Amniotic stem cell (primary cell): ENCODE data around the gene VPS52.
"Not testable (repeated sequence)": the region's sequence is repeated elsewhere in the genome, so short reads cannot be mapped to it uniquely, and the experiment has no call there.

Experiments
- DNase-seq: peaks from one replicate; lab custom pipeline; 2025; lab: John Stamatoyannopoulos, UW

The VPS52 gene

DNA sequence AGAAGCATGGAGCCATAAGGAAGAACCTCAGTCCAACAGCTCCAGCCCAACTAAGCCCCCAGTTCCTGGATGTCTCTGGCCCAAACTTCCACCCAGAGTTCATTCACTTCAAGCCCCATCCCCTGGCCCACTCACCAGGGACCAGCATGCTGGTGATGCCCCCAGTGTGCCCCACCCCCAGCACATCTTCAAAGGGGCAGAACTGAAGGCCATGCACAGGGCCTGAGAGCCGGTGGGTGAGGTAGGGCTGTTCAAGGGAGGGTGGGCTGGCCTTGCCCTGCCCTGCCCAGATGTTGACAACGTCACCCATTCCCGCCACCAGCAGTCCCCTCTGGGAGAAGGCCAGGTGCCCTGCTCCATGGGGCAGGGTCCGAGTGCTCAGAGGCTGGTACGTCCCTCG is 8.9 kb upstream of the VPS52 start:
- DNase-seq, result no peak

DNA sequence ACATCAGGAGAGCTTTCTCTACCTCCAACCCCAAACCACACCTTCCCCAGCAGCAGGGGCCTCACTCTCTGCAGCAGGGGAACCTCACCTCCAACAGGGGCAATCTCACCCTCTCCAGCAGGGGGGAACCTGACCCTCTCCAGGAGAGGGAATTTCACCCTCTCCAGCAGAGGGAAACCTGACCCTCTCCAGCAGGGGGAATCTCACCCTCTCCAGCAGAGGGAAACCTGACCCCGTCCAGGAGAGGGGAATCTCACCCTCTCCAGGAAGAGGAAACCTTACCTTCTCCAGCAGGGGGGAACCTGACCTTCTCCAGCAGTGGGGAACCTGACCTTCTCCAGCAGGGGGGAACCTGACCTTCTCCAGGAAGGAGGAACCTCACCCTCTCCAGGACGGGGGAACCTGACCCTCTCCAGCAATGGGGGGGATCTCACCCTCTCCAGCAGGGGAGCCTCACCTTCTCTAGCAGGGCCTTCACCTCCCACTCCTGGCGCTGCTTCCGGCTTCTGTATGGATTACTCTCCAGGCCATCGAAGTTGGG is 8.4 kb upstream of the VPS52 start:
- no peak for DNase-seq

DNA sequence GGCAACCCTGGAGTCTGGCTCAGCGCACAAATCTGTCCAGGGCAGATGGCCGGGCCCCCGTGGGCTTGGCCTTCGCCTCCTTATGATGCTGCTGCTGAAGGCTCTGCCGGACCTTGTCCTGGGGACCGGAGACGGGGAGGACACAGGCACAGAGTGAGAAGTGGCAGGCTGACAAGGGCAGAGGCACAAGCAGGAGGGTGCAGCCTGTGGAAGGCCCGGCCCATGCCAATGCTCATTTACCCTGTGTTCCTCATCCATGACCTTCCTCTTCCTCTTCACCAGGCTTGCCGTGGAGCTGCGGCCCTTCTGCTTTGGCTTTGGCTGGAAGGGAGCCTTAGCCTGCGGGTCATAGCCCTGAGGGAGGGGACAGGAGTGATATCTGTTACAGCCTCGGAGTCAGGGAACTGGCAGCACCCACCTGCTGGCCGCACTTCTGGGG is 7.6 kb upstream of the VPS52 start:
- DNase-seq, result no peak

DNA sequence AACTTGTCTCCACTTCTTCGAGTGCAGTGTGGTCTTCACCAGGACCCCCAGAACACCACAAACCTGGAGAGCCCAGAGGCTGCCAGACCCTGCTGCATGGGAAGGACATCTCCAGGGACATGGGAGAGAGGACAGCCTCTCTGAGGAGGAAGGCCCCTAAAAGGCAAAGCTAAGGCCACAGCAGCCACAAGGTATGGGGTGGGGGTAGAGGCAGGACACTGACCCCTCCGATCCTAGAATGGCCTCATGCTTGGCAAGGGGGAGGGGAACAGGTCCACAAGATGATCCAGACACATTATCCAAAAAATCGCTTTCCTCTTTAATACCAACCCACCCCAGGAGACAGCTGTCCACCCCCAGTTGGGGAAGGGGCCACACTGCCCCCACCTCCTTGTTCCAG is 7.1 kb upstream of the VPS52 start:
- no peak for DNase-seq

DNA sequence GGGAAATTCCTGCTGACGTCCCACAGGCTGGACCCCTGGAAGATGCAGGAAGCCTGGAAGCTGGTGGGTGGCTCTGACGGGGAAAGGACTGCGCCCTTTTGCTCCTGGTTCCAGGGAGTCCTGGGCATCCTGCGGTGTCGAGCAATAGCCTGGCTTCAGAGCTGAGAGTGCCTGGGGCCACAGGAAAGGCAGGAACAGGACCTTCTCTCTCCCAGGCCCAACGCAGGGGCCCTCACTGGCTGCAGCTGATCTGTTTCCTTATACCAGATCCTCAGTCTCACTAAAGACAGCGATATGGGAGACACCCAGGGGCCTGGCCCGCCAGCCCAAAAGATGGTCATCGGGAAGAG is 6.7 kb upstream of the VPS52 start:
- DNase-seq, result no peak

DNA sequence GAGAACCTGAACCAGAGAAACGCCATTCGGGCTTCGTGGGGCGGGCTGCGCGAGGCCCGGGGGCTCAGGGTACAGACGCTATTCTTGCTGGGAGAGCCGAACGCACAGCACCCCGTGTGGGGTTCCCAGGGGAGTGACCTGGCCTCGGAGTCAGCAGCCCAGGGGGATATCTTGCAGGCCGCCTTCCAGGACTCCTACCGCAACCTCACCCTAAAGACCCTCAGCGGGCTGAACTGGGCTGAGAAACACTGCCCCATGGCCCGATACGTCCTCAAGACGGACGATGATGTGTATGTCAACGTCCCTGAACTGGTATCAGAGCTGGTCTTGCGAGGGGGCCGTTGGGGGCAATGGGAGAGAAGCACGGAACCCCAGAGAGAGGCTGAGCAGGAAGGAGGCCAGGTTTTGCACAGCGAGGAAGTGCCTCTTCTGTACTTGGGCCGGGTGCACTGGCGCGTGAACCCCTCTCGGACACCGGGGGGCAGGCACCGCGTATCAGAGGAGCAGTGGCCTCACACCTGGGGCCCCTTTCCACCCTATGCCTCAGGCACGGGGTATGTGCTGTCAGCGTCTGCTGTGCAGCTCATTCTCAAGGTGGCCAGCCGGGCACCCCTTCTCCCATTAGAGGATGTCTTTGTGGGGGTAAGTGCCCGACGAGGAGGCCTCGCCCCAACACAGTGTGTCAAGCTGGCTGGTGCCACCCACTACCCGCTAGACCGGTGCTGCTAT is 6.2 kb upstream of the VPS52 start:
- no peak for DNase-seq

DNA sequence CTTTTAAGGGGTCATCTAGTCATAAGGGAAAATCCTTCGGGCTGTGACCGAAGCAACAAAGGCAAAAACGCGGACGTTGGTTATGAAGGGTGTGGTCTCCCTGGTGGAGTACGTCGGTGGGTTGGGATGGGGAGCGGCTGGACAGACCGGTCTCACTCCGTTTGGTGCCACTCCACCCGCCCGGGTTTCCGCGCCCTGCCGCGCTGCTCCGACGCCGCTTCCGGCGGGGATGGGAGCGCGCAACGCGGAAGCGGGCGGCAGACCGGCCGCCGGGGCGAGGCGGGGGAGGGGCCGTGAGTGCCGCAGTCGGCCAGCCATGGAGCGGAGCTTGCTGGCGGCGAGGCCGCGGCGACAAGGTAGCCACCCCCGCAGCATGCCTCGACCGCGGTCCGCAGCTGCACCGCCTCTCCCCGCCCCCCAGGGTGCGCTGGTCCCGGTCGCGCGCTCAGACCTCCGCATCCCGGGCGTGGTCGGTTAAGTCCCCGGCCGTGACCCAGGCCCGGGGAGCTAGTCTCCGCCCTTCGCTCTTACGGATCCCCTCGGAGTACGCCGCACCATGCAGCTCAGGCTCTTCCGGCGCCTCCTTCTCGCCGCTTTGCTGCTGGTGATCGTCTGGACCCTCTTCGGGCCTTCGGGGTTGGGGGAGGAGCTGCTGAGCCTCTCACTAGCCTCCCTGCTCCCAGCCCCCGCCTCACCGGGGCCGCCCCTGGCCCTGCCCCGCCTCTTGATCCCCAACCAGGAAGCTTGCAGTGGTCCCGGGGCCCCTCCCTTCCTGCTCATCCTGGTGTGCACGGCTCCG is 5.4 kb upstream of the VPS52 start, which contains the start of gene B3GALT4:
B3GALT4 (plus strand) TSS at position 260 of the 799 bp plus-strand sequence; CDS start at position 557, 297 bp downstream.
- peak; percentile 46 for DNase-seq

DNA sequence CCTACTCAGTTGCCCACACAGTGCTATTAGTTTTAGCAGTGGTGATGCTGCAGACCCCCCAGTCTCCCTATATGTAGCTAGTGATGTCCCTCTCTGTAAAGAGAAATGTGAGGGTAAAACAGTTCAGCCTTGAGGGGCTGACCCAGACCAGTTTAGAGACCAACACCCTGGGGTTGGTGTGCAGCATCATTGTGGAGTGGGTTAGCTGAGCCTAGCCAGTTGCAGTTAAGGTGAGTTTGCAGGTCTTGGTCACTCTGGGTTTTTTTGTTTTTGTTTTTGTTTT is 4.8 kb upstream of the VPS52 start:
- DNase-seq, result no peak

DNA sequence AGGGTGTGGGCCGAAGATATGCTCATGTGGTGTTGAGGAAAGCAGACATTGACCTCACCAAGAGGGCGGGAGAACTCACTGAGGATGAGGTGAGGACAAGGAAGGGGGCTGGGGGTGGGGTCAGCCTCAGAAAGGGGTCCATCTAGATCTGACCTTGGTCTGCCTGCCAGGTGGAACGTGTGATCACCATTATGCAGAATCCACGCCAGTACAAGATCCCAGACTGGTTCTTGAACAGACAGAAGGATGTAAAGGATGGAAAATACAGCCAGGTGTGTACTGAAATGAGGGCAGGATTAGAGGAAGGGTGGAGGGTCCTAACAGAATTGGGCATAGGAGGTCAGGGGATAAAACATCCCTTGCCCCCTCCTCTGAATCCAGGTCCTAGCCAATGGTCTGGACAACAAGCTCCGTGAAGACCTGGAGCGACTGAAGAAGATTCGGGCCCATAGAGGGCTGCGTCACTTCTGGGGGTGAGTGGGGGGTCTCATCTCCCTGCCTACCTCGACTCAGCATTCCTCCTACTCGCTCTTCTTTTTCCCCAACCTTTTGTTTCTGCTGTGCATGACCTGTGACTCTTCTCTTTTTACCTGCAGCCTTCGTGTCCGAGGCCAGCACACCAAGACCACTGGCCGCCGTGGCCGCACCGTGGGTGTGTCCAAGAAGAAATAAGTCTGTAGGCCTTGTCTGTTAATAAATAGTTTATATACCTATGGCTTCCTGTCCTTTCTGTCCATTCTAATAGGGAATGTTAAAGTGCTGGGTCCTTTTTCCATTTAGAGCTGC is 4.3 kb upstream of the VPS52 start:
- DNase-seq, result not testable (repeated sequence)

DNA sequence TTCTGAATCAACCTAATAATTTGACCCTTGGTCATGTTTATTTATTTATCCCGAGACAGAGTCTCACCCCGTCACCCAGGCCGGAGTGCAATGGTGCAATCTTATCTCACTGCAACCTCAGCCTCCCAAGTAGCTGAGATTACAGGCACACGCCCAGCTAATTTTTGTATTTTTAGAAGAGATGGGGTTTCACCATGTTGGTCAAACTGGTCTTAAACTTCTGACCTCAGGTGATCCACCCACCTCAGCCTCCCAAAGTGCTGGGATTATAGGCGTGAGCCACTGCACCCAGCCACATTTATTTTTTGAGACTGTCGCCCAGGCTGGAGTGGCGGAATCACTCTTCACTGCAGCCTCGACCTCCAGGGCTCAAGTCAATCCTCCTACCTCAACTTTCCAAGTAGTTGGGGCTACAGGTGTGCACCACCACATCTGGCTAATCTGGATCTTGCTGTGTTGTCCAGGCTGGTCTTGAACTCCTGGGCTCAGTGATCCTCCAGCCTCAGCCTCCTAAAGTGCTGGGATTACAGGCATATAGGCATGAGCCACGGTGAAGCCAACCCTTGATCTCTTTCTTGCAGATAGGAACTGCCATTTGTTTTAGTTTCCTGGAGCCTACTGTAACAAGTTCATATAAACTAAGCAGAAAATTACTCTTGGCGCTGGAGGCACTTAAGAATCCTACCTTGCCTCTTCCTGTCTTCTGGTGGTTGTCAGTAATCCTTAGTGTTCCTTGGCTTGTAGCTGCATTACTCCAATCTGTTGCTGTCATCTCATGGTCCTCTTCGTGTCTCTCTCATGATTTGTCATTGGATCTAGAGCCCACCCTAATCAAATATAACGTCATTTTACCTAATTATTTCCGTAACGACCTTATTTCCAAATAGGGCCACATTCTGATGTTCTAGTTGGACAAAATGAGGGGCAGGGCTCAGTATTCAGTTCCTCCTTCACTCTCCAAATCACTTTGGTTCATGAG is 2.5 kb upstream of the VPS52 start:
- DNase-seq, result no peak

DNA sequence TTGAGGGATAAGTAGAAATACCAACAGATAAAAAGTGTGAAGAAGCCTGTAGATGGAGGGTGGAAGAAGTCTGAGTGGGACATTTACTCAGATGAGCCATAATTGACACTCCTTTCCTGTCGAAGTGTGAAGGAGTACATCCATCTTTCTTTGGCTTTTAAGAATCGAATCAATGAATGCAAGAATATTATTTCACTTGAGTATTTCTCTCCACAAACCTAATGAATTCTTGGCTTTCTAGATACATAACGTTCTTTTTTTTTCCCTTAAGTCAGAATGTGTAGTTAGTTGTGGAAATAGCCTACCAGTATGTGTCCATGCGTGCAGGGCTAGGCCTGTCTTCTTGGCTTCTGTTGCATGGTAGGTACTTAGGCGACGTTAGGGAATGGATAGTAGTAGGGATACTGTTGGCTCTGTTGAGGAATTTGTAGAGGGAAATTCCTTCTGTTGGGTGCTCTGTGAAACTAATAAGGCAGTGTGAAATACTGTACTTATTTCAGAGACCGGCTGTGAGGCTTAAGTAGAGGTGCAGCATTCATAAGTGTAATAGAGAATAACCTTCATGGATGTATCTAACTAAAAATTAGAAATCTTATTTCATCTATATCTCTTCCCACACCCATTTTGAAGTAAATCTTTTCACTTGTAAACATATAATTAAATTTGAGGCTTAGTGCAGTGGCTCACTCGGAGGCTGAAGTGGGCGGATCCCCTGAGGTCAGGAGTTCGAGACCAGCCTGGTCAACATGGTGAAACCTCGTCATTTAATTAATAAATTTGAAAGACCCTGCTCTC is 1.6 kb upstream of the VPS52 start:
- no peak for DNase-seq

DNA sequence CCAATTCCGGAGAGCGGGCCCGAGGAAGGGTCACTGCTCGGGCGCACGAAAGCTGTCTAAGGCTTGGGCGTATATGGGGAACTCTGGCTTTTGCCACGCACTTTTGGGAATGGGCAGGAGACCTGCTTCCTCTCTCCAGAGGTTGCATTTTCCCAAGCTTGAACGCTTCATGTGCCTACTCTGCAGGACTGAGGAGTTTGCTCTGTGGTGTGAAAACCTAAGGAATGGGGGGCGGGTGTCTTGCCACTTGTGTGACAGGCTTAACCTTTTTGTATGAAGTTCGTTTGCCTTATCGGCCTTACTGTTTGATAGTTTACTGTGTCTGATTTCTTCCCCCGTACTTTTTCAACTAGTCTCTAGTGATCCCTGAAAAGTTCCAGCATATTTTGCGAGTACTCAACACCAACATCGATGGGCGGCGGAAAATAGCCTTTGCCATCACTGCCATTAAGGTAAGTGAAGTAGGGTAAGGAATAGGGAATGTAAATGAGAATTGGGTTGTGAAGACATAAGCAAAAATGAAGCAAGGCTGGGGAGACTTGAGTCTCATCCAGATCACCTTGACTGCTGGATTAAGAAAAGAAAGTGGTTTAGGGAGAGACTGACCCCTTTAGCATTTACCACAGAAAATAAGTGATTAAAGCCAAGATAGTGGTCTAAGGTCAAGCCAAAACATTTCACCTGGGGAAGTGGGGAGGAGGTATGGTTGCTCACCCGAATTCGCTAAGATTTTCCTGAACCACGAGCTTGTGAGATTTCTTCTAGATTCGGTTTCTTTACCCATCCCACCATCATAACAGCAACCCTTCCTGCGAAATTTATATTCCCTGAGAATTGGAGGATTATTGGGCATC is 826 bp upstream of the VPS52 start:
- no peak for DNase-seq

DNA sequence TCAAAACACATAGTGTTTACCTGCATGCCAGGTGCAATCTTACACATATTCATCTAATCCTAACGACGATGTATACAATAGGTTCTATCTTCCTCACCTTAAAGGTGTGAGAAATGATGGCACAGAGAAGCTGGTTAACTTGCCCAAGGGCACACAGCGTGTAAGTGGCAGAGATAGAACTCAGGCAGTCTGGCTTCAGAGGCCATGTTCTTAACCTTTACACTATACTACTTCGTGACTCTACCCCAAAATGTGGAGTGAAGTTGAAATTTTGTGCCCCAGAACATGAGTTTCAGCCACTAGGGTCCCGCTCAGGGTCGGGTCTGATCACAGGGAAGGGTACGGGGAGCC is 584 bp downstream of the VPS52 start:
- DNase-seq, result no peak

DNA sequence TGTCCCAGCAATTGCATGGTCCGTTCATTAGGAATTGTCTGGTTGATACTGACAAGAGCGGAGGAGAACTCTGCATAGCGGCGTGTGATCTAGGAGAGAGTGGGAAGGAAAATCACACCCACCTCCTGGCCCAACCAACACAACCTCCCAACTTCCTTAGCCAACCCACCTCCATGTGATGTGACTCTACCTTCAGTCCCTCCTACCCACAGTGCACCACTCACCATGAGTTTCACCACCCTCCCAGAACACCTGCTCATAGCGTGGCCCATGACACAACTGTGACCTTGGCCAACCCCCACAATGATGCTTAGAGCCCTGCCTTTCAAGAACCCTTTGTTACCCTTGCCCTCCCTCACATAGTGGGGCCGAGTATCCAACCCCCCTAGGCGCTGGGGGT is 7.7 kb downstream of the VPS52 start:
- DNase-seq, result no peak

DNA sequence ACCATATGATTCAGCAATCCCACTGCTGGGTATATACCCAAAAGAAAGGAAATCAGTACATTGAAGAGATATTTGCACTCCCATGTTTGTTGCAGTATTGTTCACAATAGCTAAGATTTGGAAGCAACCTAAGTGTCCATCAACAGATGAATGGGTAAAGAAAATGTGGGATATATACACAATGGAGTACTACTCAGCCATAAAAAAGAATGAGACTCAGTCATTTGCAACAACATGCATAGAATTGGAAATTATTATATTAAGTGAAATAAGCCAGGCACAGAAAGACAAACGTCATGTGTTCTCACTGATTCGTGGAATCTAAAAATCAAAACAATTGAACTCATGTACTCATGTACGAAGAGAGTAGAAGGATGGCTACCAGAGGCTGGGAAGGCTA is 9.2 kb downstream of the VPS52 start:
- not testable (repeated sequence) for DNase-seq

DNA sequence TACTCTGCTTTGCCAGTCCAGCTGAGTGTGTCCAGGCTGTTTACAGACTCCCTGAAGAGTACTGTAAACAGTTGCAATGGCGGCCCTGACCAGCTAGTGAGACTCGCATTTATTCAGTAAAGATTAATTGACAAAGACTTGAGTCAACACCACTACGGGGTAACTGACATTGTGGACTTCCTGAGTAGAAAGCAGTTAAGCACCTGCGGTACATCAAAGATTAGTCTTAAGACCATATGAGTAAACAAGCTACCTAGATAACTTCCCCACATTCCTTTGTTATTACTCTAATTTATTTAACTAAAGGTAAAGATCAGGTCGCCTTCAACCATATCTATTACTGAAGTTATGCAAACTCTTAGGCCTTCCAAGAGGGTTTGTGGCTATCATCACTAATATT is 12.6 kb downstream of the VPS52 start:
- DNase-seq, result no peak

DNA sequence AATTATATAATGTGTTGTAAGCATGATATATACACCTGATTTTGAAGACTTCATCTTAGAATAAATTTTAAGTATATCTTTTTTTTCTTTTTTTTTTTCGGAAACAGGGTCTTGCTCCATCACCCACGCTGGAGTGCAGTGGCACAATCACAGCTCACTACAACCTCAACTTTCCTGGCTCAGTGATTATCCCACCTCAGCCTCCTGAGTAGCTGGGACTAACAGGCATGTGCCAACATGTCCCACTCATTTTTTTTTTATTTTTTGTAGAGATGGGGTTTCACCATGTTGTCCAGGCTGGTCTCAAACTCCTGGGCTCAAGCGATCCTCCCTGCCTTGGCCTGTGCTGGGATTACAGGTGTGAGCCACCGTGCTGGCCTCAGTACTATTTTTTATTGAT is 17.1 kb downstream of the VPS52 start:
- no peak for DNase-seq

DNA sequence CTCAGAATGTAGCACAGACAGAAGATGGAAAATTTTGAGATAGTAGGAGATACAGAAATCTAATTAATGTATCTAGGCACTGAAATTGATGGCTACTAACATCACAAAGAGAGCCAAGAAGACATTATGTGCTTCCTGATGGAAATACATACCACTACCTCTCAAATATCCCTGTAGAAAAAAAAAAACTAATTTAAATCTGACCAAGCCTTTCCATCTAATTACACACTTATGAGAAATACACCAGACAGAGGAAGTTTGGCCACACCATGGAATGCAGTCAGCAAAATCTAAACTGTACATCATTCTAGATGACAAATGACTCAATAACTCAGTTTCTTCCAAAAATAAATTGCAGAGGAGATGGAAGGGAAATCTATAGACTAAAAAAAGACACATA is 18.9 kb downstream of the VPS52 start:
- no peak for DNase-seq

DNA sequence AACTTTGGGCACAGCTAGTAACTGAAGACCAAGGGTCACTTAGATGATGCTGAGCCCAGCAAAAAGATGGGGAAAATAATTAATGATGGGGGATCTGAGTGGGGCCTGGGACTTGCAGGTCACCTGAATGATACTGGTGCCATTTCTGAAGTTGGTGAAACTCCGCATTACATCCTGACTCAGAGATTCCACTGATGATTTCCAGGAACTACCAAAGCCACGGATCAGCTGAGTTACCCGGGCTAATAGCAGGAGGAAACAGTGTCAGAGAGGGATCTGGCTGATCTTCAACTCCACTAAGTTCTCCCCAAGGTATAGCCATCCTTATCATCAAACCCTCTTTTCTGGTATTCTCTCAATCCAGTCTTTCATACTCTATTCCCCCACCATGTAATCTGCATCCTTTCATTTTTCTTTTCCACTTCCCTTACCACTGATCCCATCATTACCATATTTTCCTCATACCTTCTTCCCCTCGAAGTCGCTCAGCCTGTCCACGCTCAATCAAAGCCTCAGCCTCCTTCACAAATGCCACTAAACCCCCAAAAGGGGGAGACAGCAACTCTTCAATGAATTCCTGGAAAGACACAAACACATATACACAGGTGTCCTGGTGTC is 20.2 kb downstream of the VPS52 start:
- no peak for DNase-seq
